HepG2 (cell line): ENCODE measurements around the gene DCUN1D3. TPM values are rescaled to one million over a fixed set of nuclear protein-coding genes. Genes with fewer than 3 reads are reported as not detected.

ENCODE experiments used
- ADNP ChIP-seq: sonication (generic); formaldehyde crosslinking; IDR thresholded peaks from 2 replicates; pipeline ENCODE4 v1.4.0; 2020; ENCODE audit warnings: missing genetic modification reagents
- BRF2 ChIP-seq: sonication (generic); formaldehyde crosslinking; IDR thresholded peaks from 2 replicates; pipeline ENCODE4 v1.8.1; 2022; ENCODE audit warnings: mild to moderate bottlenecking, missing genetic modification reagents
- CBX1 ChIP-seq: IDR thresholded peaks from one replicate; pipeline ENCODE4 v1.6.1; 2016; ENCODE audit warnings: antibody characterized with exemption, low read depth
- CREB1 ChIP-seq, 2 experiments: fragments of 450-650 bp in 1 of 2; IDR thresholded peaks; 2 replicates each; pipeline ENCODE4 v1.6.1; 2016 to 2017; ENCODE audit warnings: control low read depth in 1 of 2, mild to moderate bottlenecking in 1 of 2, missing compliant biosample characterization in 1 of 2, missing genetic modification characterization in 1 of 2
- PAF1 ChIP-seq: IDR thresholded peaks from 2 replicates; pipeline ENCODE4 v1.6.1; 2016; ENCODE audit warnings: missing genetic modification reagents, missing compliant biosample characterization
- SALL1 ChIP-seq: sonication (generic); formaldehyde crosslinking; IDR thresholded peaks from 2 replicates; pipeline ENCODE4 v1.8.0; 2022; ENCODE audit warnings: mild to moderate bottlenecking, missing genetic modification reagents
- TMF1 ChIP-seq: sonication (generic); formaldehyde crosslinking; IDR thresholded peaks from 2 replicates; pipeline ENCODE4 v1.8.1; 2022; ENCODE audit warnings: low read depth, missing genetic modification reagents
- ZIK1 ChIP-seq: sonication (generic); formaldehyde crosslinking; IDR thresholded peaks from 2 replicates; pipeline ENCODE4 v1.5.0; 2020; ENCODE audit warnings: mild to moderate bottlenecking, low read depth, missing genetic modification reagents, borderline replicate concordance
- ZNF138 ChIP-seq: sonication (generic); formaldehyde crosslinking; IDR thresholded peaks from 2 replicates; pipeline ENCODE4 v1.5.0; 2020; ENCODE audit warnings: mild to moderate bottlenecking, low read depth, missing genetic modification reagents
- ZNF18 ChIP-seq: sonication (generic); formaldehyde crosslinking; IDR thresholded peaks from 2 replicates; pipeline ENCODE4 v1.8.0; 2022; ENCODE audit warnings: mild to moderate bottlenecking, missing genetic modification reagents; ENCODE audit not compliant: insufficient replicate concordance
- ZNF282 ChIP-seq: fragments of 450-650 bp; IDR thresholded peaks from 2 replicates; pipeline ENCODE4 v1.6.1; 2018; ENCODE audit not compliant: partially characterized antibody
- ZNF329 ChIP-seq: sonication (generic); formaldehyde crosslinking; IDR thresholded peaks from 2 replicates; pipeline ENCODE4 v1.9.0; 2021; ENCODE audit warnings: low read depth, mild to moderate bottlenecking, missing genetic modification reagents
- polyA plus RNA-seq, 8 experiments: library from polyadenylated mRNA; depleted of rRNA in 3 of 8; stranded (reverse) in 7 of 8; unstranded in 1 of 8; fragments of >200 nt; fragmentation: Illumina TruSeq in 4 of 8; extraction: Trizol in 4 of 8; gene quantifications; 2 replicates each; pipeline versions ENCODE4 v1.2.1 to v1.2.3, GENCODE V29; 2011 to 2016; ENCODE audit warnings: low read depth in 4 of 8, missing spikeins in 1 of 8, mixed read lengths in 1 of 8; ENCODE audit not compliant: insufficient read depth in 1 of 8
- total RNA-seq, 5 experiments: library from RNA; depleted of rRNA; stranded (reverse); fragments of >200 nt; fragmentation: Illumina TruSeq; extraction: Trizol; gene quantifications; 2 replicates each; pipeline ENCODE4 v1.2.3, GENCODE V29; 2016; ENCODE audit warnings: low read depth in 1 of 5
- TF ChIP-seq, protein P1 (sequence below), 2 experiments: fragments of 450-650 bp in 1 of 2; sonication (generic) in 1 of 2; formaldehyde crosslinking in 1 of 2; IDR thresholded peaks; 2 replicates each; pipeline versions ENCODE4 v1.6.1 to v1.8.0; 2016 to 2022; ENCODE audit warnings: antibody characterized with exemption in 1 of 2, mild to moderate bottlenecking in 1 of 2, missing genetic modification reagents in 1 of 2
- TF ChIP-seq, protein P2 (sequence below): sonication (generic); formaldehyde crosslinking; IDR thresholded peaks from 2 replicates; pipeline ENCODE4 v1.9.0; 2022; ENCODE audit warnings: missing genetic modification reagents, mild to moderate bottlenecking, borderline replicate concordance

DCUN1D3 gene
- total and polyA plus RNA-seq, 2 of the 13 experiments (the other 11 are each of a cell fraction or from before 2014, with no cell fraction given) = 5.0 to 19.3 TPM

- TF ChIP-seq, protein P1, sequence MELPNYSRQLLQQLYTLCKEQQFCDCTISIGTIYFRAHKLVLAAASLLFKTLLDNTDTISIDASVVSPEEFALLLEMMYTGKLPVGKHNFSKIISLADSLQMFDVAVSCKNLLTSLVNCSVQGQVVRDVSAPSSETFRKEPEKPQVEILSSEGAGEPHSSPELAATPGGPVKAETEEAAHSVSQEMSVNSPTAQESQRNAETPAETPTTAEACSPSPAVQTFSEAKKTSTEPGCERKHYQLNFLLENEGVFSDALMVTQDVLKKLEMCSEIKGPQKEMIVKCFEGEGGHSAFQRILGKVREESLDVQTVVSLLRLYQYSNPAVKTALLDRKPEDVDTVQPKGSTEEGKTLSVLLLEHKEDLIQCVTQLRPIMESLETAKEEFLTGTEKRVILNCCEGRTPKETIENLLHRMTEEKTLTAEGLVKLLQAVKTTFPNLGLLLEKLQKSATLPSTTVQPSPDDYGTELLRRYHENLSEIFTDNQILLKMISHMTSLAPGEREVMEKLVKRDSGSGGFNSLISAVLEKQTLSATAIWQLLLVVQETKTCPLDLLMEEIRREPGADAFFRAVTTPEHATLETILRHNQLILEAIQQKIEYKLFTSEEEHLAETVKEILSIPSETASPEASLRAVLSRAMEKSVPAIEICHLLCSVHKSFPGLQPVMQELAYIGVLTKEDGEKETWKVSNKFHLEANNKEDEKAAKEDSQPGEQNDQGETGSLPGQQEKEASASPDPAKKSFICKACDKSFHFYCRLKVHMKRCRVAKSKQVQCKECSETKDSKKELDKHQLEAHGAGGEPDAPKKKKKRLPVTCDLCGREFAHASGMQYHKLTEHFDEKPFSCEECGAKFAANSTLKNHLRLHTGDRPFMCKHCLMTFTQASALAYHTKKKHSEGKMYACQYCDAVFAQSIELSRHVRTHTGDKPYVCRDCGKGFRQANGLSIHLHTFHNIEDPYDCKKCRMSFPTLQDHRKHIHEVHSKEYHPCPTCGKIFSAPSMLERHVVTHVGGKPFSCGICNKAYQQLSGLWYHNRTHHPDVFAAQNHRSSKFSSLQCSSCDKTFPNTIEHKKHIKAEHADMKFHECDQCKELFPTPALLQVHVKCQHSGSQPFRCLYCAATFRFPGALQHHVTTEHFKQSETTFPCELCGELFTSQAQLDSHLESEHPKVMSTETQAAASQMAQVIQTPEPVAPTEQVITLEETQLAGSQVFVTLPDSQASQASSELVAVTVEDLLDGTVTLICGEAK (IDR thresholded peaks at IDR 0.05) = peak; percentile 99
- TF ChIP-seq, protein P1 (CRISPR knock-in tag; IDR thresholded peaks at IDR 0.05) = peak; percentile 80
- TF ChIP-seq CBX1 (peak; percentile 67), PAF1 (CRISPR knock-in tag) (peak; percentile 73; the same call in 1 of the 2 replicates), CREB1 (IDR thresholded peaks at IDR 0.05) (peak; percentile 61; the same call in 1 of the 2 replicates), CREB1 (CRISPR knock-in tag; IDR thresholded peaks at IDR 0.05) (peak; percentile 87), ZNF282 (no peak), BRF2 (peak; percentile 100), ZNF18 (no peak), SALL1 (CRISPR knock-in tag) (peak; percentile 94), ZNF329 (CRISPR knock-in tag) (no peak; the same call in 1 of the 2 replicates), ADNP (CRISPR knock-in tag) (peak; percentile 48; the same call in 1 of the 2 replicates), ZIK1 (CRISPR knock-in tag) (peak; percentile 8), ZNF138 (CRISPR knock-in tag) (peak; percentile 96), TMF1 (CRISPR knock-in tag) (peak; percentile 98)
- TF ChIP-seq, protein P2, sequence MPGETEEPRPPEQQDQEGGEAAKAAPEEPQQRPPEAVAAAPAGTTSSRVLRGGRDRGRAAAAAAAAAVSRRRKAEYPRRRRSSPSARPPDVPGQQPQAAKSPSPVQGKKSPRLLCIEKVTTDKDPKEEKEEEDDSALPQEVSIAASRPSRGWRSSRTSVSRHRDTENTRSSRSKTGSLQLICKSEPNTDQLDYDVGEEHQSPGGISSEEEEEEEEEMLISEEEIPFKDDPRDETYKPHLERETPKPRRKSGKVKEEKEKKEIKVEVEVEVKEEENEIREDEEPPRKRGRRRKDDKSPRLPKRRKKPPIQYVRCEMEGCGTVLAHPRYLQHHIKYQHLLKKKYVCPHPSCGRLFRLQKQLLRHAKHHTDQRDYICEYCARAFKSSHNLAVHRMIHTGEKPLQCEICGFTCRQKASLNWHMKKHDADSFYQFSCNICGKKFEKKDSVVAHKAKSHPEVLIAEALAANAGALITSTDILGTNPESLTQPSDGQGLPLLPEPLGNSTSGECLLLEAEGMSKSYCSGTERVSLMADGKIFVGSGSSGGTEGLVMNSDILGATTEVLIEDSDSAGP = peak; percentile 97
Observed at GRCh38 chr16:20806168-20807050, 93.7 kb downstream of the DCUN1D3 start, which contains the start of the genes ERI2 and REXO5 (continued).
